Thyroid gland (tissue), 4 donors: ENCODE measurements around the gene EFCAB13. TPM values are rescaled to one million over a fixed set of nuclear protein-coding genes. Genes with fewer than 3 reads are reported as not detected.
A peak's percentile ranks its signal among the peaks of the same experiment; 100 is the strongest.

ENCODE experiments used
- DNase-seq, 2 donors: peaks; one replicate each; pipeline ENCODE4 v3.0.0-alpha.2; 2019
- H3K27ac ChIP-seq, 3 donors: fragments of 200-600 bp; sonication (generic); 1 replicate in 2 of 3; 2 replicates in 1 of 3; pipeline ENCODE4 v1.5.1; 2016 to 2019; ENCODE audit warnings: mild to moderate bottlenecking in 1 of 3, moderate library complexity in 1 of 3
- H3K27me3 ChIP-seq: fragments of 200-600 bp; sonication (generic); one replicate; pipeline ENCODE4 v1.5.1; 2019
- H3K36me3 ChIP-seq, 2 donors: fragments of 200-600 bp; sonication (generic); one replicate each; pipeline ENCODE4 v1.5.1; 2016 to 2019
- H3K4me1 ChIP-seq, 2 donors: fragments of 200-600 bp; sonication (generic); one replicate each; pipeline ENCODE4 v1.5.1; 2017 to 2019
- H3K4me3 ChIP-seq, 3 donors: fragments of 200-600 bp; sonication (generic); replicated peaks in 1 of 3; 1 replicate in 2 of 3; 2 replicates in 1 of 3; pipeline ENCODE4 v1.5.1; 2016; ENCODE audit warnings: mild to moderate bottlenecking in 1 of 3
- H3K9me3 ChIP-seq: fragments of 200-600 bp; sonication (generic); one replicate; pipeline ENCODE4 v1.5.1; 2017
- POLR2A ChIP-seq, 2 donors: fragments of 450-650 bp; IDR thresholded peaks; one replicate each; pipeline ENCODE4 v1.6.1; 2017; ENCODE audit warnings: antibody characterized with exemption in 2 of 2, mild to moderate bottlenecking in 2 of 2, moderate library complexity in 1 of 2
- WGBS, 2 donors: methylation state at CpG; one replicate each; pipeline ENCODE4 v1.1.5; 2017; 5-methylcytosine and 5-hydroxymethylcytosine counted together
- intact Hi-C: fragments of 100-400 bp; cut with DNase I; formaldehyde crosslinking; loops from one replicate; pipeline ENCODE4 v1.15.1; 2023
- total RNA-seq, 4 donors: library from RNA; depleted of rRNA; stranded (reverse); fragments of >200 nt; gene quantifications; one replicate each; pipeline ENCODE4 v1.2.3, GENCODE V29; 2016
- TF ChIP-seq, protein P1 (sequence below), 6 experiments: fragments of 200-600 bp in 3 of 6; fragments of 450-650 bp in 3 of 6; sonication (generic) in 3 of 6; IDR thresholded peaks; one replicate each; pipeline ENCODE4 v1.5.1; 2016 to 2019; ENCODE audit warnings: antibody characterized with exemption in 6 of 6, mild to moderate bottlenecking in 2 of 6, inconsistent platforms in 1 of 6, moderate library complexity in 1 of 6

EFCAB13 gene
- total RNA-seq, 4 donors from 2014 or later, result 26.5 to 94.1 (median 48.1) TPM

DNA sequence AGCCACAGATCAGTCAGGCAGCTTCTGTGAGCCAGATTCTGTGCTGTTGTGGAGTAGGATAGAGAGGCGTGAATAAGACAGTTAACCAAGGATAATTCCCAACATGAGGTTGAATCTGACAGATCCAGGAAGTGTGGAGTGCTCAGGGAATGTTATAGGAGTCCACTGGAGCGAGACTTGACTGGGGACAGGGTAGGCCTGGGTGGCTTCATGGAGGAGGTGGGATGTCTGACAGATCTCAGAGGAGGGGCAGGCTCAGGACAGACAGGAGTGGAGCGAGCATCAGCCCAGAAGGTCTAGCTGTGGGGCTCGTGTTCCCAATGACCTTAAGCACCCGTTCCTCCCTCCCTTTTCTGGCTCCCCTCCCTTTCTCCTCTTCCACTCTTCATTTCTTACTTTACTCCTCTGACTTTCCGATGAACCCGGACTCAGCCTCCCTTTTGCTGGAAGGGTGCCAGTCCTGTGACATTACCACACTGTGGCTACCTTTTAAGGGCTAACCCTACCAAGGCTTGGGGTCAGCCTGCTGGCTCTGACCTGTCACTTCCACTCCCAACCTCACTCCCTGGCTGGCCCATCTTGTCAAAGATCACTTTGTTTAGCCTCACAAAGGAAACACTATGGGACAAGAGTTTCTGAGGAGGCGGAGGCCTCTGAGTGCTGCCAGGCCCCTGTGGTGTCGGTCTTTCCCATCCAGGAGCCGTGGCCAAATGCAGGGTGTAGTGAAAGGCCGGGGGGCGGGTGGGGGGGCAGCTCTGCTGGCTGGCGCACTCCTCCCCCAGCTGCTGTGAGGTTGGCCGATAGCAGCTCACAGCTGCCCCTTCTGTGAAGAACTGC lies 28.5 kb upstream of the EFCAB13 start:
- intact Hi-C loops, result no loop called here
- no peak for DNase-seq
- H3K27ac ChIP-seq, result peak overlapping the region; percentile 75 to 89 (median 83)
- TF ChIP-seq, protein P1, sequence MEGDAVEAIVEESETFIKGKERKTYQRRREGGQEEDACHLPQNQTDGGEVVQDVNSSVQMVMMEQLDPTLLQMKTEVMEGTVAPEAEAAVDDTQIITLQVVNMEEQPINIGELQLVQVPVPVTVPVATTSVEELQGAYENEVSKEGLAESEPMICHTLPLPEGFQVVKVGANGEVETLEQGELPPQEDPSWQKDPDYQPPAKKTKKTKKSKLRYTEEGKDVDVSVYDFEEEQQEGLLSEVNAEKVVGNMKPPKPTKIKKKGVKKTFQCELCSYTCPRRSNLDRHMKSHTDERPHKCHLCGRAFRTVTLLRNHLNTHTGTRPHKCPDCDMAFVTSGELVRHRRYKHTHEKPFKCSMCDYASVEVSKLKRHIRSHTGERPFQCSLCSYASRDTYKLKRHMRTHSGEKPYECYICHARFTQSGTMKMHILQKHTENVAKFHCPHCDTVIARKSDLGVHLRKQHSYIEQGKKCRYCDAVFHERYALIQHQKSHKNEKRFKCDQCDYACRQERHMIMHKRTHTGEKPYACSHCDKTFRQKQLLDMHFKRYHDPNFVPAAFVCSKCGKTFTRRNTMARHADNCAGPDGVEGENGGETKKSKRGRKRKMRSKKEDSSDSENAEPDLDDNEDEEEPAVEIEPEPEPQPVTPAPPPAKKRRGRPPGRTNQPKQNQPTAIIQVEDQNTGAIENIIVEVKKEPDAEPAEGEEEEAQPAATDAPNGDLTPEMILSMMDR (IDR thresholded peaks at IDR 0.05), result no peak
- no peak for TF ChIP-seq POLR2A (IDR thresholded peaks at IDR 0.05)
- H3K27me3 ChIP-seq, result no peaks in the 10 kb centered on the region
- peaks cover 24 to 34% of the 10 kb centered on the region in 2 donors for H3K36me3 ChIP-seq
- no peak overlapping the region for H3K4me3 ChIP-seq
- H3K4me1 ChIP-seq, result peaks cover 17 to 36% of the 10 kb centered on the region in 2 donors
- H3K9me3 ChIP-seq, result no peaks in the 10 kb centered on the region
- 76 to 84% methylated on average over 8 to 11 of the region's 14 CpGs for WGBS, 2 donors

DNA sequence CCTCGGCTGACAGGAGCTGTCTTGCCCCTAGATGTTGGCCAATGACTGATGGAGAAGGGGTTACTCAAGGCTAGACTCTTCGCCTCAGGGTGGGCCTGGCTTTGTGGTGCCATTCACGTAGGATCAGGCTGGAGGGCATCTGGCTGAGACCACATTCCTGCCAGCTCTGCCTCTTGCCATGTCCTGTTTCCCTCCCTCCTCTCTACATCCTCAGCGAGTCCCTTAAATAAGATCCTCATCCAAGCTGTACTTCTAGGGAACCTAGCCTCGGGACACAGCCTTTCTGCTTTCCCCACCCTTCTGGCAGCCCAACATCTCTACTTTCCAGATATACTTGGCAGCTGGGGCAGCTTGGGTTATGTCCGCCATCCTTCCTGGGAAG lies 27.9 kb upstream of the EFCAB13 start:
- TF ChIP-seq POLR2A (IDR thresholded peaks at IDR 0.05), result no peak
- 82 to 83% methylated on average over 6 of the region's 6 CpGs for WGBS, 2 donors
- peaks cover 17 to 36% of the 10 kb centered on the region in 2 donors for H3K4me1 ChIP-seq
- peak overlapping the region; percentile 75 to 89 (median 83) for H3K27ac ChIP-seq
- H3K27me3 ChIP-seq, result no peaks in the 10 kb centered on the region
- H3K4me3 ChIP-seq, result no peak overlapping the region
- peaks cover 24 to 34% of the 10 kb centered on the region in 2 donors for H3K36me3 ChIP-seq
- intact Hi-C loops, result no loop called here
- no peaks in the 10 kb centered on the region for H3K9me3 ChIP-seq
- no peak for DNase-seq

DNA sequence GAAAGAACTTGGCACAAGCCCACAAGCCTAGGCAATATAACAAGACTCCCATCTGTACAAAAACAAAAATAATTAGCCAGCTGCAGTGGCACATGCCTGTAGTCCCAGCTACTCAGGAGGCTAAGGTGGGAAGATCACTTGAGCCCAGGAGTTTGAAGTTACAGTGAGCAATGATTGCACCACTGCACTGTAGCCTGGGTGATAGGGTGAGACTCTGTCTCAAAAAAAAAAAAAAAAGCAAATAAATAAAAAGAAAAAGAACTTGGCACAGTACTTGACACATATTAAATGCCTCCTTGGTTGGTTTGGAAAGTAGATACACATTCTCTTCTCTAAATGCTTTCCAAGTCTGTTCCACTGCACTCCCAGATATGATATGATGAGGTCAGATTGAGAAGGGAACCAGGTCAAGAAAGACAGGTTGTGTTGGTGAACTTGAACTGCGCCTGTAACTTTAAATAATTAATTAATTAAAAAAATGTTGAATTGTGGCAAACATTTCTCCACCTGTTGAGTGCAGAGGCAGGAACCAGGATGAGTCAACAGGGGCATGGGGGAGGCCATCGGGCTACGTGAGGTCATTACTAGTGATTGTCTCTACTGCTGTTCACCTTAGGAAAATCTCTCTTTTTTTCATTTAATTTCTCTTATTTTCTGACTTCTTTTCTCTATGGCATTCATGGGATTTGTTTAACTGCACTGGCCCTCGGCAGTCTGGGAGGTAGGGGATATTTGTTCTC lies 25.9 kb upstream of the EFCAB13 start:
- Histone ChIP-seq H3K27me3 (no peaks in the 10 kb centered on the region), H3K9me3 (no peaks in the 10 kb centered on the region), H3K36me3 (peaks cover 30 to 32% of the 10 kb centered on the region in 2 donors), H3K4me3 (no peak overlapping the region), H3K4me1 (peaks cover 17 to 36% of the 10 kb centered on the region in 2 donors), H3K27ac (peak overlapping the region; percentile 25 to 83 (median 60))
- intact Hi-C loops, result no loop called here
- DNase-seq, result no peak
- WGBS, 2 donors, result 95 to 96% methylated on average over 4 of the region's 4 CpGs
- no peak for TF ChIP-seq POLR2A (IDR thresholded peaks at IDR 0.05)
- TF ChIP-seq, protein P1 (IDR thresholded peaks at IDR 0.05), result no peak

GRCh38 chr17:47298712-47299111 lies 25.0 kb upstream of the EFCAB13 start:
- Histone ChIP-seq H3K4me3 (no peak overlapping the region), H3K9me3 (no peaks in the 10 kb centered on the region), H3K36me3 (peaks cover 31 to 39% of the 10 kb centered on the region in 2 donors), H3K27me3 (no peaks in the 10 kb centered on the region), H3K27ac (peak overlapping the region; percentile 27 to 83 (median 60)), H3K4me1 (peaks cover 17 to 35% of the 10 kb centered on the region in 2 donors)
- WGBS, 2 donors, result 97 to 99% methylated on average over 6 of the region's 6 CpGs
- no peak for DNase-seq
- intact Hi-C loops, result no loop called here
- TF ChIP-seq, protein P1 (IDR thresholded peaks at IDR 0.05), result no peak
- no peak for TF ChIP-seq POLR2A (IDR thresholded peaks at IDR 0.05)

- H3K4me3 ChIP-seq, result no peak overlapping the region
- no peaks in the 10 kb centered on the region for H3K27me3 ChIP-seq
- TF ChIP-seq, protein P1 (IDR thresholded peaks at IDR 0.05), result no peak
- TF ChIP-seq POLR2A (IDR thresholded peaks at IDR 0.05), result no peak
- WGBS, 2 donors, result 71 to 85% methylated on average over 7 to 13 of the region's 13 CpGs
- peaks cover 13 to 34% of the 10 kb centered on the region in 2 donors for H3K4me1 ChIP-seq
- intact Hi-C loops, result no loop called here
- H3K9me3 ChIP-seq, result no peaks in the 10 kb centered on the region
- peaks cover 34 to 44% of the 10 kb centered on the region in 2 donors for H3K36me3 ChIP-seq
- DNase-seq, result no peak
- H3K27ac ChIP-seq, result peak overlapping the region; percentile 20 to 83 (median 60)
These were observed 24.4 kb upstream of the EFCAB13 start for GRCh38 chr17:47299239-47299910.
